ENCODE measurements around the gene LMO1. TPM values are rescaled to one million over a fixed set of nuclear protein-coding genes. Genes with fewer than 3 reads are reported as not detected.

Gene LMO1
- total RNA-seq, 1 donor from 2014 or later = 1.8 TPM

GRCh38 chr11:8204596-8204995 lies 59.1 kb downstream of the LMO1 start:
- no peak for DNase-seq (ENCODE audit: low read depth, low spot score)
- Mint-ChIP-seq H3K9me3 (no peaks in the 10 kb centered on the region), H3K4me1 (peaks cover 23% of the 10 kb centered on the region), H3K27me3 (ENCODE audit: low read depth) (peaks cover 9% of the 10 kb centered on the region), H3K4me3 (no peak overlapping the region), H3K27ac (ENCODE audit: unreplicated experiment) (no peak overlapping the region), H3K36me3 (ENCODE audit: low read depth) (no peaks in the 10 kb centered on the region)
- TF ChIP-seq, protein P1, sequence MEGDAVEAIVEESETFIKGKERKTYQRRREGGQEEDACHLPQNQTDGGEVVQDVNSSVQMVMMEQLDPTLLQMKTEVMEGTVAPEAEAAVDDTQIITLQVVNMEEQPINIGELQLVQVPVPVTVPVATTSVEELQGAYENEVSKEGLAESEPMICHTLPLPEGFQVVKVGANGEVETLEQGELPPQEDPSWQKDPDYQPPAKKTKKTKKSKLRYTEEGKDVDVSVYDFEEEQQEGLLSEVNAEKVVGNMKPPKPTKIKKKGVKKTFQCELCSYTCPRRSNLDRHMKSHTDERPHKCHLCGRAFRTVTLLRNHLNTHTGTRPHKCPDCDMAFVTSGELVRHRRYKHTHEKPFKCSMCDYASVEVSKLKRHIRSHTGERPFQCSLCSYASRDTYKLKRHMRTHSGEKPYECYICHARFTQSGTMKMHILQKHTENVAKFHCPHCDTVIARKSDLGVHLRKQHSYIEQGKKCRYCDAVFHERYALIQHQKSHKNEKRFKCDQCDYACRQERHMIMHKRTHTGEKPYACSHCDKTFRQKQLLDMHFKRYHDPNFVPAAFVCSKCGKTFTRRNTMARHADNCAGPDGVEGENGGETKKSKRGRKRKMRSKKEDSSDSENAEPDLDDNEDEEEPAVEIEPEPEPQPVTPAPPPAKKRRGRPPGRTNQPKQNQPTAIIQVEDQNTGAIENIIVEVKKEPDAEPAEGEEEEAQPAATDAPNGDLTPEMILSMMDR (conservative IDR thresholded peaks at IDR 0.05) = no peak

DNA sequence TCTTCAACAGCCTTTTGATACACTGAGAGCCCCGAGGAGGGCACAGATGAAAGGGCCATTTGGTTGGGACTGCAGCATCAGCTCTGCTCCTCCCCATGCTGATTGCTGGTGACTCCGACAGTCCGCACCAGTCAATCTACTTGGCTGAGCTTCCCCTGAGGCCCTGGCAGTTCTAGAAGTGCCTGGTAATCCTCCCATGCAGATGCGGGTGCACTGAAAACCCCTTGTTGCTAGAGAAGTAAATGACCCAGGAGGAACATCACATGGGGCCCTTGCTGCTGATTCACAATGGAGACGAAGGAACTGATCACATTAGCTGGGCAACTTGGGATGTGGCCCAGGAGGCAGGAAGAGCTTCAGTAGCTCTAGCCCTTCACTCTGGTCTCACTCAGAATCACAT lies 59.7 kb downstream of the LMO1 start:
- no peaks in the 10 kb centered on the region for H3K36me3 Mint-ChIP-seq (ENCODE audit: low read depth)
- H3K4me1 Mint-ChIP-seq = peaks cover 23% of the 10 kb centered on the region
- H3K9me3 Mint-ChIP-seq = no peaks in the 10 kb centered on the region
- no peak overlapping the region for H3K4me3 Mint-ChIP-seq
- TF ChIP-seq, protein P1 (conservative IDR thresholded peaks at IDR 0.05) = no peak
- peaks cover 14% of the 10 kb centered on the region for H3K27me3 Mint-ChIP-seq (ENCODE audit: low read depth)
- DNase-seq (ENCODE audit: low read depth, low spot score) = no peak
- H3K27ac Mint-ChIP-seq (ENCODE audit: unreplicated experiment) = no peak overlapping the region

DNA sequence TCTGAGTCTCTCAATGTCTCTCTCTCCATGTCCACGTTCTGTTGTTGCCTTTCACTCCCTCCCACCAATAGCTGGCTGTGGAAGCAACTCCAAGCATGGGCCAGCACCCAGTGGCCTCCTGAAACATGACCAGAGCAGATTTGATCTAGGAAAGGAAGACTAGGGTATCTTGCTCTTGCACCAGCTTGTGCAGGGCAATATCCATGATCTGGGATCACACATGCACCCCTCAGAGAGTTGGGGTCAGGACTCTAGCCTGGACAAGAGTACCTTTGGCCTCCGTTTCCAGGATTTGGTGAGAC lies 60.3 kb downstream of the LMO1 start:
- TF ChIP-seq, protein P1 (conservative IDR thresholded peaks at IDR 0.05) = no peak
- Mint-ChIP-seq H3K36me3 (ENCODE audit: low read depth) (no peaks in the 10 kb centered on the region), H3K27ac (ENCODE audit: unreplicated experiment) (no peak overlapping the region), H3K27me3 (ENCODE audit: low read depth) (peaks cover 20% of the 10 kb centered on the region), H3K4me1 (peaks cover 23% of the 10 kb centered on the region), H3K9me3 (no peaks in the 10 kb centered on the region), H3K4me3 (no peak overlapping the region)
- no peak for DNase-seq (ENCODE audit: low read depth, low spot score)

GRCh38 chr11:8202516-8203413 lies 60.9 kb downstream of the LMO1 start:
- no peaks in the 10 kb centered on the region for H3K36me3 Mint-ChIP-seq (ENCODE audit: low read depth)
- peaks cover 21% of the 10 kb centered on the region for H3K27me3 Mint-ChIP-seq (ENCODE audit: low read depth)
- no peak overlapping the region for H3K27ac Mint-ChIP-seq (ENCODE audit: unreplicated experiment)
- DNase-seq (ENCODE audit: low read depth, low spot score) = no peak
- TF ChIP-seq, protein P1 (conservative IDR thresholded peaks at IDR 0.05) = no peak
- no peaks in the 10 kb centered on the region for H3K9me3 Mint-ChIP-seq
- H3K4me1 Mint-ChIP-seq = peaks cover 20% of the 10 kb centered on the region
- H3K4me3 Mint-ChIP-seq = no peak overlapping the region

DNA sequence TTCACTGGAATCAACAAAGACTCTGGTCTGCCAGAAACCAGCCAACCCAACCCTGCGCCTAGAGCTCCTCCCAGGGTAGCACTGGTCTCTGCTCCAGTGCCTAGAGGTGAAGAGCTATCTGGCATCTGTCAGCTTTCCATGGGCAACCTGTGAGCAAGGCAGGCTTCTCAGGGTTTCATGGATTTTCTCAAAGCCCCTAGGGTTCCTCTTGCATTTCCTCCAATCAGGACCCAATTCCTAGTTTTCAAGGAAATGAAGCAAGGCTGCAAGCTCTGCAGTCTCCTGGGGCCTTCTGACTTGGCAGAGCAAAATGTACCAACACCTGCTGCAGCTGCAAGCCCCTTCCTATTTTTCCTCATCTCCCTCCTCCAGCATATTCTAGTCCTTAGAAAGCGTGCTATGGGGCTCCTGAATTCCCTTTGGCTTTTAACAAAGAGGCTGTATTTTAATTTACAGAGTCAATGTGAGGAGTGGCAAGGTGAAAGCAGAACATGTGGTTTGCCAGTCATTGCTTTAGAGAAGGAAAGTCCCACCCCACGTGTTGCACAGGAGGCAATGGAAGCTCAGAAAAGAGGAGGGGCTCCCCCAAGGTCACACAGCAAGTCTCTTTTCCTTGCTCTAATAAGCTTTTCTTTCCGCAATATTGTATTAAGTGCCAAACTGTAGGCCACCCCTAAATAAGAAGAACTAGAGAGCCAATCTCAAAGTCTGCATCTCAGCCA lies 61.9 kb downstream of the LMO1 start:
- peaks cover 28% of the 10 kb centered on the region for H3K27me3 Mint-ChIP-seq (ENCODE audit: low read depth)
- TF ChIP-seq, protein P1 (conservative IDR thresholded peaks at IDR 0.05) = no peak
- no peak overlapping the region for H3K27ac Mint-ChIP-seq (ENCODE audit: unreplicated experiment)
- H3K9me3 Mint-ChIP-seq = no peaks in the 10 kb centered on the region
- H3K4me1 Mint-ChIP-seq = peaks cover 12% of the 10 kb centered on the region
- DNase-seq (ENCODE audit: low read depth, low spot score) = no peak
- no peak overlapping the region for H3K4me3 Mint-ChIP-seq
- no peaks in the 10 kb centered on the region for H3K36me3 Mint-ChIP-seq (ENCODE audit: low read depth)

Data from neural crest cell (in vitro differentiated cells).